NCI-H1694 treated with DMSO at 0.1 percent for 48 hours (cell line): ENCODE measurements around the gene FAM20C.
"Not testable (repeated sequence)": the region's sequence is repeated elsewhere in the genome, so short reads cannot be mapped to it uniquely, and the experiment has no call there.

Experiments
- DNase-seq: peaks from one replicate; lab custom pipeline; 2025; lab: John Stamatoyannopoulos, UW

The FAM20C gene

DNA sequence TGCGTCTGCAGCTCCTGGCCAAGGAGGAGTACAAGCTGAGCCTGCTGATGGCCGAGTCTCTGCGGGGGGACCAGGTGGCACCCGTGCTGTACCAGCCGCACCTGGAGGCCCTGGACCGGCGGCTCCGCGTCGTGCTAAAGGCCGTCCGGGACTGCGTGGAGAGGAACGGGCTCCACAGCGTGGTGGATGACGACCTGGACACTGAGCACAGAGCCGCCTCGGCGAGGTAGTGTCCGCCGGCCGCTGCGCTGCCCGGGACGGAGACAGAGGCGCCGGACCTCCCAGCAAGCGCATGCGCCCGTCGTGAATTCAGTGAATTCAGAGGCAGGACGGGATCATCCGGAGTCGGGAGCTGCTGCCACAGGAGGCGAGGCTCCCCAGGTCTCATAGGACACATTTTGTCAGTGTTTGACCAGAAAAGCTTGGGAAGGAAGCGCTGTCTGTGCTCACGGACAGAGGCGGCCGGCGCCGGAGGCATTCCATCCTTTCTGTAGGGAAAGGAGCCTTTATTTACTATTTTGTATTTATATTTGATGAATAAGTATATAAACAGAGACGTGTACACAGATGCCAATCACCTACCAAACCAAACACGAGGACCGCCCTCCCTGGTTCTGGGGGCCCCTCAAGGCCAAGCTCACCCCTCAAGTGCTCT lies 67.5 kb downstream of the FAM20C start:
- DNase-seq = no peak

DNA sequence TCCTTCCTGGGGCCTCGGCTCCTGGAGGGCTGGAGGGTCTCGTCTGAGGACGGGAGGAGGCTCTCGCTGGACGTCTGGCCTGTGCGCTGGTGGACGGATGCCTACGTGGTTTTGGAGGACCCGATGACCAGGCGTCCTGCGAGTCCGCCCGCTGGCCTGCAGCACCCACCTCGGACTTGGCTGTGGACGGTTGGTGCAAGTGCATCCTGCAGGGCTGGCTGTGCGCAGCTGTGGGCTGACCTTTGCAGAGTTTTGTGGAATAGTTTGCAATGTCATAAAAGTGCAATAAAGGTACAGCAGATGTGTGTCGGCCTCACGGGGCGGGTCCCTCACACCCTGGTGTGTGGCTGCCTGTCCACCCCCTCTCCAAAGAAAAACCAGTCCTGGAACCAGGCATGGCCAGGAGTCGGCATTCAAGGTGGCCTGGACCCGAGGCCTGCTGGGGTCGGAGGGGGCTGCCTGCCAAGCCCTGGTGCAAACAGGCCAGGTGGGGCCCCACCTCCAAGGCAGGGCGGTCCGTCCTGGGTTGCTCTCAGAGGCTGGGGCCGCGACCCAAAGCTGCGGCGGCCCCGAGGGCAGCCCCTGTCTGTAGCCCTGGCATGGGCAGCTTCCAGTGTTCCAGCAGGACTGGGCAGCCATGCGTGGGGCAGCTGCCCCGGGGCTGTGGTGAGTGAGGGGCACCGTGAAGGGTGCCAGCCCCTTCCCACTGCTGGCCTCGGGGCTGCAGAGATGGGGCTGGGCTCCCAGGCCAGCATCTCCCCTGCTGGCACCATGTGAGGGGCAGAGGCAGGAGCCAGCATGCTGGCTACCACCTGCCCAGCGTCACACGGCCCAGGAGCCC lies 68.3 kb downstream of the FAM20C start:
- no peak for DNase-seq

DNA sequence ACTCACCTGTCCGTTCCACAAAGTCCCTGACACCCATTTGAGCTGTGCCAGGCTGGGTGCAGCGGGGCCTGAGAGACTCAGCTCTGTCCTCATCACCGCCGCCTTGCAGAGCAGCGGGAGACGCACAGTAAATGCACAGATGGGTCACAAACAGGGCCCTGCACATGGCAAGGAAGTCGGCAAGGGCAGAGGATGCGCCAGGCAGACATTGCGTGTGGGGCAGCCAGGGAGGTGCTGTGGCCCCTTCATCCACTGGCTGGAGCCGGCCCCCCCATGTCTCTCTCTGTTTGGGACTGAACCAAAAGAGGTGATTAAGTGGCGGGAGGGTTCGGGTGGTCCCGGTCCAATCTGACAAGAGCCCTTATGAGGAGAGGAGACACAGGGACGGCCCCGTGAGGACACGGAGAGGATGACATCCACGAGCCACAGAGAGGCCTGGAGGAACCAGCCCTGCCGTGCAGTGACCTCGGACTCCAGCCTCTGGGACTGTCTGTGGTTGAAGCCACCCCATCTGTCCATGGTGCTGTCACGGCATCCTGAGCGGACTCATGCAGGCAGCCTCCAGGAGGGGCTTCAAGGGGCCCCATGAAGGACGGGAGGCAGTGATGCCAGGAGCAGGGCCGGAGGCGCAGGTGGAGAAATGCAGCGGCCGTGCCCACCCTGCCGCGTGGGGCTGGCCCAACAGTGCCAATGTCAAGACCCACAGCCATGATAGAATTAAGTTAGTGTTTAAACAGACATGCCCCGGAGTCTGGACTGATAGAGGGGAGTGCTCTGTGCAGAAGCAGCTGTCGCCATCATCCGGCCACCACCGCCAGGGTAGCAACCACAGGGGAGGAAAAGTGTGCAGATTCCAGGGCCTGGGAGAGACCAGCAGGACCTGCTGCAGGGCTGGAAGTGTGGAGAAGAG lies 69.2 kb downstream of the FAM20C start:
- no peak for DNase-seq

DNA sequence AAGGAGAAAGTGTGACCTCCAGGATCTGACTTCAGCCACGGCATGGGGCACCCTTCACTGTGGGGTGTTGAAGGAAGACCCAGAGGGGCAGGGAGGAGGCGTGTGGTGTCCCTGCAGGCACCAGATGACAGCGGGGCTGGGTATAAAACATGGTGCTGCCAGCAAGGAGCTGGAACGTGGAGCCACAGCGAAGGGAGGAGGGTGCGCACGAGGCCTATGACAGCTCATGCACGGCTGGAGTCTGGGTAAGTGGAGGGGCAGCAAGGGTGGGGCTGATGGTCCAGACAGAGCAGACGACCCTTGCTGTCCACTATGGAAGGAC lies 69.8 kb downstream of the FAM20C start:
- DNase-seq = no peak

DNA sequence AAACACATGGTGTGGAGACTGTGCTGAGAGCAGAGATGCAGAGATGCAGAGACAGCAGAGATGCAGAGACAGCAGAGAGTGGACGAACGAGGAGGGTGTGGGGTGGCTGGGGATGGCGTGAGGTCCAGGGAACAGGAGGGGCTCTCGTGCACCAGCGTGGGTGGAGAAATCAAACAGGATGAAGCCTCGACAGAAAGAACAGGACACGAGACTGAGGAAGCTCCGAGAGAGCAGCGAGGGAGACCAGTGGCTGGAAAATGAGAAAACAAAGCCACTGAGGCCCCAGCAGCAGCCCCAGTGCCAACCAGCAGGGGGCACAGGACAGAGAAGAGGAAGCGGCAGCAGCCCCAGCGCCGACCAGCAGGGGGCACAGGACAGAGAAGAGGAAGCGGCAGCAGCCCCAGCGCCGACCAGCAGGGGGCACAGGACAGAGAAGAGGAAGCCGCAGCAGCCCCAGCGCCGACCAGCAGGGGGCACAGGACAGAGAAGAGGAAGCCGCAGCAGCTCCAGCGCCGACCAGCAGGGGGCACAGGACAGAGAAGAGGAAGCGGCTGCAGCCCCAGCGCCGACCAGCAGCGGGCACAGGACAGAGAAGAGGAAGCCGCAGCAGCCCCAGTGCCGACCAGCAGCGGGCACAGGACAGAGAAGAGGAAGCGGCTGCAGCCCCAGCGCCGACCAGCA lies 70.4 kb downstream of the FAM20C start:
- DNase-seq = not testable (repeated sequence)

DNA sequence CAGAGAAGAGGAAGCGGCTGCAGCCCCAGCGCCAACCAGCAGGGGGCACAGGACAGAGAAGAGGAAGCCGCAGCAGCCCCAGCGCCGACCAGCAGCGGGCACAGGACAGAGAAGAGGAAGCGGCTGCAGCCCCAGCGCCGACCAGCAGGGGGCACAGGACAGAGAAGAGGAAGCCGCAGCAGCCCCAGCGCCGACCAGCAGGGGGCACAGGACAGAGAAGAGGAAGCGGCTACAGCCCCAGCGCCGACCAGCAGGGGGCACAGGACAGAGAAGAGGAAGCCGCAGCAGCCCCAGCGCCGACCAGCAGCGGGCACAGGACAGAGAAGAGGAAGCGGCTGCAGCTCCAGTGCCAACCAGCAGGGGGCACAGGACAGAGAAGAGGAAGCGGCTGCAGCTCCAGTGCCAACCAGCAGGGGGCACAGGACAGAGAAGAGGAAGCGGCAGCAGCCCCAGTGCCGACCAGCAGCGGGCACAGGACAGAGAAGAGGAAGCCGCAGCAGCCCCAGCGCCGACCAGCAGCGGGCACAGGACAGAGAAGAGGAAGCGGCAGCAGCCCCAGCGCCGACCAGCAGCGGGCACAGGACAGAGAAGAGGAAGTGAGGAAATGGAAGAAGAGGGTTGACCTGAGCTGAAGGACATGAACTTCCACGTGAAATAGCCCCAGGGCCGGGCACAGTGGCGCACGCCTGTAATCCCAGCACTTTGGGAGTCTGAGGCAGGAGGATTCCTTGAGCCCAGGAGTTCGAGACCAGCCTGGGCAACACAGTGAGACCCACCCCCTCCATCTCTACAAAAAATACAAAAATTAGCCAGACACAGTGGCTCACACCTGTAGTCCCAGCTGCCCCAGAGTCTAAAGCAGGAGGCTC lies 71.3 kb downstream of the FAM20C start:
- not testable (repeated sequence) for DNase-seq

DNA sequence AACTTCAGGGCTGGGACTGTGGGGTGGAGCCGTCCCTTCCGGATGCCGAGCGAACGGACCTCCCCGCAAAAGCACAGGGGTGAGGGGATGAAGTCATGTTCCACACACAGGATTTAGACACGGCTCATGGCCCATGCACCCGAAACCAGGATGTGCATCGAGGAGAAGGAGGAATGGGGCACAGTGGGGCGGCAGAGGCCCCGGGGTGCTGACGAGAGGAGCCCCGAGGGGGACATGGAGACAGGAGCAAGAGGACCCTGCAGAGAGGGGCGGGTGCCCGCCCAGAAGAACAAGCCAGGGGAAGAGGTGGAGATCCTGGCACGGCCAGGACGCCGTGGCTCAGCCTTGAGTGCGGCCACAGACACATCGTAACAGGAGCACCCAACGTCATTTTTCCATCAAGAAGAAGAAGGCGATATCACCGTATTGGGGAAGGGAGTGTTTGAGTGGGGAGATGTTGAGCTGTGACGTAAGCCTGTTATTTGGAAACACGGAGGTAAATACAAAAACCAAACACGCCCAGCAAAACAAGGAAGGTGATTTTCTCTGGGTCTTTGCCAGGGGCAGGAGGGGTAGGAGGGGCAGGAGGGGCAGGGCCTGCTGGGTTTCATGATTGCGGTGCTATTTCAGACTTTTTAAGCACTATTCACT lies 72.3 kb downstream of the FAM20C start:
- DNase-seq = no peak

DNA sequence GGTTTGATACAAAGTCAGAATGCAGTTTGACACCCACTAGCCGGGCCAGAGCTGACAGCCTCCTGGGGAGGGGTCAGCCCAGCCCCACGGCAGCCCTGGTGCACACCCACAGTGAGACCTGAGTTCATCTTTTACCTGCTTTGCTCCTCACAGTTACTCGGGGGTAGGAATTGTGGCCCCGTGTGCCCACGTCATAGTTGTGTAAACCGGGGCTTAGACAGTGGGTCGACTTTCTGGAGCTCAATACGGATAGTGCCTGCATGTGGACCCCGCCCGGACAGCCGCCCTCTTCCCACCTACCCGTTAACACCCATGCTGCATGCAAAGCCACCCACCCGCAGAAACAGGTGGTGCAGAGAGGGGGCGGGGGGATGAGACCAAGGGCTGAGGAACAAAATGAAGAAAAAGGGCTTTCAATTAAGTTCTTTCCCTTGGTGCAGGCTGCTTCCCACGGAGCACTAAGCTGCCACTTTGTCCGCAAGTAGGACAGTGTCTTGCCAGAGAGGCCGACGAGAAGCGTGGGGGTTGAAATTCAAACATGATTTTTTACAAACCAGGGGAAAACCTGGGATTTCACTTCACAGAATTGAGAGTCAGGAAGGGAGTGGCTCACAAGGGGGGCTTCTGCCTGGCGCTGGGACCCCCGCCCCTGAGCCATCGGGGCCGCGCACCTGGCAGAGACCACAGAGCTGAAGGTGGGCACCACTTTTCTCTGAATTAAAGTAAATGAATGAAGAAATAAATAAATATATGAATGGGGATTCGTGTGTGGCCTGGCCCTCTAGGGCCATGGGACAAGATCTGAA lies 73.0 kb downstream of the FAM20C start:
- DNase-seq = no peak

DNA sequence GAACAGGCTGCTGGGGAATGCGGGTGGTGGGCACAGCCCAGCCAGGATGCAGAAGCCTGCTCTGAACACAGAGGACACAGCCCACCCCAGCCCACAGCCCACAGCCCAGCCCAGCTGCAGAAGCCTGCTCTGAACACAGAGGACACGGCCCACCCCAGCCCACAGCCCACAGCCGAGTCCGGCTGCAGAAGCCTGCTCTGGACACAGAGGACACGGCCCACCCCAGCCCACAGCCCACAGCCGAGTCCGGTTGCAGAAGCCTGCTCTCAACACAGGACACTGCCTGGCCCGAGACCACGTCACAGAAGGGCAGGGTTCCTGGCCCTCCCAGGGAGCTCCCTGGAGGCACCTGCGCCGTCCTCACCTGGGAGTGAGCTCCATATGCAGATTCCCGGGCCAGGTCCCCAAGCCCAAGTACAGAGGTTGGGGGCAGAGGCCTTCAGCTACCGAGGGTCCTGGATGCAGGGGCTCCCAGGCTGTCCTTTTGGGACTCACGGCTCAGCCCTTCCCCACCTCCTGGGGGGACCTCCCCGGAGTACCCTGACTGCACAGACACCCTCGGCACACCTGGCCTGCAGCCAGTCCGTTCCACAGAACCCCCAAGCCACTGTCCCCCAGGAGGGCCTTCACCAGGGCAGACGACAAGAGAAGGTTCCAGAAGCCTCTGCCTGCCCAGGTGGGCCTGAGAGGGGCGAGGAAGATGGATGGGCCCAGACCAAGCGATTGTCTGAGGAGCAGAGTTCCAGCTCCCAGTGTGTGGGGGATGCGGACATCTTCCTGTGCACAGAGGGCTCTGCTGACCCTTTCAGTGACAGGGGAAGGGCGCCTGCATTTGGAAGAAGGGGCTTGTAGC lies 73.9 kb downstream of the FAM20C start:
- no peak for DNase-seq

DNA sequence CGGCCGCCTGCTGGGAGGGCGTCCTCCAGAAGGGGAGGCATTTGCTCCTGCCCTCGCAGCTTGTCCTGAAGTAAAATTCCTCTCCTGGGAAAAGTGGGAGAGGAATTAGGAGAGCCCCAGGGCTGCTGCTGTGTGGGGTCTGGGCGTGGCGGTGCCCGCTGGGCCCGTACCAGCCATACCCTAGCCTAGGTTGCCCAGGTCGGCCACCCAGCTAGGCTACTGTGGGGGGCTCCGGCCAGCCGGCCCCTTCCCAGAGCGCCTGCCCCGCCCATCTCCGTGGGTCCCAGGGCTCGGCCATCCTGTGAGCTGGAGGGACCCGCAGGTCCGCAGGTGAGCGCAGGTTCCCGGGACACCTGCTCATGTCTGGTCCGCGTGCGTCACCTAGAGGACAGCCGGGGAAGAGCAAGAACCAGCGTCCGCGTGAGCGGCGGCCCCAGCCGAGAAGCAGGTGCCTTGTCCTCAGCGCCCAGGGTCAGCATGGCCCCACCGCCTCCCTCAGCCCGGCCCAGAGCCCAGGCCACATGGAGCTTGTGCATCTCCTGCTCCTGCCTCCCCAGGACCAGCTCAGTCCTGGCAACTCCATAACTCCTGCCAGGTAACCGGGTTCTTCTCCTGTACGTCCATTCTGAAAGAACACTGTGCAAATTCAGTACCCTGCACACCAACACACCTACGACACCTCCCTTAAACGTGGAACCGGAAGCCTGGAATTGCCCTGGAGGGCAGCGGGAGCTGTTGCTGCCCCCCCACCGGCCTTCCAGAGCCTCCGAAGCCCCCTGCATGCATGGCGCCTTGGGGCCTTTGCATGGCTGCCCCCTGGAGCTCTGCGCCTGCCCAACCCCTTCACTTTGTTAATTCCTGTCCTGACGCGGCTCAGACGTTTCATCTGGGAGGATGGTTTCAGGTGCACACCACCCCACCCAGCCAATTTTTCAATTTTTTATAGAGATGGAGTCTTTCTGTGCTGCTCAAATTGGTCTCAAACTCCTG lies 74.8 kb downstream of the FAM20C start:
- DNase-seq = no peak

DNA sequence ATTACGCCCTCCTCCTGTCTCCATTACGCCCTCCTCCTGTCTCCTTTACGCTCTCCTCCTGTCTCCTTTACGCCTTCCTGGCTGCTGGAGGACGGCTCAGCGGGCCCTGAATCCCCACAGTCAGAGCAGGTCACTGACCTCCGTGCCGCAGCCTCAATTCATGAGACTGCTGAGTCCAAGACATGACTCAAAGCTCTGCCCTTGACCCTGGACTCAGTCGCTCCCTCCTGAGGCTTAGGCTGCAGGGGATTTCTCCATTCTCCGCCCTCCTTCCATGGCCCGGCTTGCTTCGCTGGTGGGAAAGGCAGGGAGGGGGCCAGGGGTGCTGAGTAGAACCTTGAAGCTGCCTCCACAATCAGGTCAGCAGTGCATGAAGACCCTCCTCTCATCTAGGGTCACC lies 76.6 kb downstream of the FAM20C start:
- no peak for DNase-seq

DNA sequence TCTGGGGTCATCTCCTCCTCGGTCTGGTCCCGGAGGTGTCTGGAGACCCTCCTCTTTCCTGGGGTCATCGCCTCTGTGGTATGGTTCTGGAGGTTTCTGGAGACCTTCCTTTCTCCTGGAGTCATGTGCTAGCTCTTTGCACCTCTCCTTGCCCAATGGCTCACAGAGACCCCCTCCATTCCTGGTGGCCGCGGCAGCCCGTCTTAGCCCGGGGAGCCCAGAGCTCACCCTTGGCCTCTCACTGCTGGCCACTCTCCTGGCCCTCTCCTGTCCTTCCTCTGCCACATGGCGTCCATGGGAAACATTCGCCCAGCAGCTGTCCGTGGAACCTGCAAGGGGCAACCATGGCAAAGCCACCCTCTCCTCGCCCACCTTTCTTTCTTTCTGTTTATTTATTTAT lies 77.3 kb downstream of the FAM20C start:
- no peak for DNase-seq

DNA sequence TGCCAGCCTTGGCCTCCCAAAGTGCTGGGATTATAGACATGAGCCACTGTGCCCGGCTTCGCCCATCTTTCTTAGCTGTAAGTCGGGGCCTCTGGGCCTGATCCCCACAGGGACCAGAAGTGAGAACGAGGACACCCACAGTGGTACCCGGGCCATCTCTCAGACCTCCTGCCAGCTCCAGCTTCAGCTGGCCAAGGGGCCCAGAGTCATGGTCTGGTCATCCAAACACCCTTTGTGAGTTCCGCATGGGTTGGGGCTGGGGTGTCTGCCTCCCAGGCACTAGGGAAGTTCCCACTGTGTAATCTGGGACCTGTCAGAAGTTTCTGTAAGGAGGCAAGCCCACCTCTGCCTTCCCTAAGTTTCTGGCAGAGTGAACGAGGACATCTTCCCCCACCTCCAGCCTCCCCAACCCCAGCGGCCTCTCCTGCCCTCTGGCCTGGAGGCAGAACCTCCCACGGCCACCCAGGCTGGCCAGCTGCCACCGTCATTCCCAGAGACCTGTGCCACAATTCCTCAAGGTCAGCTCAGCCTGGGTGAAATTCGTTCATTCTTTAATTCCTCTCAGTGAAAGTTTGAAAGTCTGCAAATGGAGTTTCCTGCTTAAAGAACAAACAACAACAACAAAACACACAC lies 78.1 kb downstream of the FAM20C start:
- DNase-seq = no peak

DNA sequence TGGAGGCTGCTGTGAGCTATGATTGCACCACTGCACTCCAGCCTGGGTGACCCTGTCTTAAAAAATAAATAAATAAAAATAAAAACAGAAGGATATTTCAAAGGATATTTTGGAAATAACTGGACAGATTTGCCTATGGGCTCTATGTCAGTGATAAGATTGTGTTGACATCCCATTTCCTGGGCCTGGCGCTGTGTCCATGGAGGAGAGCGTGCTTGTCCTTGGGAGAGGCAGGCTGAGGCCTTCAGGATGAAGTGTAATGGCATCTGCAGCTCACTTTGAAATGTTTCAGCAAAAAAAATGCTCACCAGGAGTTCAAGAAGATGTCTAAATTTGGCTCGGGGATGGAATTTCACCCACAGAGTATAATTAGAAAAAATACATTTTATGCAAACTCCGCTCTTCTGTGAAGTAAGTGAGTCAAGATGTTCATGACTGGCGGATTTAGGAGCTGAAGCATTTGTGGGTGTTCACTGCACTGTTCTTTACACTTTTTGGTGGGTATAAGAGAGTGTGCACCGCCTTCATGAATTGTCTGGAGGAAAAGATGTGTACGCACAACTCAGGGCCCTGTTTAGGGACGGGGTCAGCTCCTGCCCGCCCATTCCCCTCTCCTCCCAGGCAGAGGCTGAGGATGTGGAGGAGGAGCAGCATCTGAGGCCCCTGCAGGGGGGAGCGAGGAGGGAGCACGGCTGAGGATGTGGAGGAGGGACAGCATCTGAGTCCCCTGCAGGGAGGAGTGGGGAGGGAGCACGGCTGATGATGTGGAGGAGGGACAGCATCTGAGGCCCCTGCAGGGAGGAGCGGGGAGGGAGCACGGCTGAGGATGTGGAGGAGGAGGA lies 79.1 kb downstream of the FAM20C start:
- no peak for DNase-seq

DNA sequence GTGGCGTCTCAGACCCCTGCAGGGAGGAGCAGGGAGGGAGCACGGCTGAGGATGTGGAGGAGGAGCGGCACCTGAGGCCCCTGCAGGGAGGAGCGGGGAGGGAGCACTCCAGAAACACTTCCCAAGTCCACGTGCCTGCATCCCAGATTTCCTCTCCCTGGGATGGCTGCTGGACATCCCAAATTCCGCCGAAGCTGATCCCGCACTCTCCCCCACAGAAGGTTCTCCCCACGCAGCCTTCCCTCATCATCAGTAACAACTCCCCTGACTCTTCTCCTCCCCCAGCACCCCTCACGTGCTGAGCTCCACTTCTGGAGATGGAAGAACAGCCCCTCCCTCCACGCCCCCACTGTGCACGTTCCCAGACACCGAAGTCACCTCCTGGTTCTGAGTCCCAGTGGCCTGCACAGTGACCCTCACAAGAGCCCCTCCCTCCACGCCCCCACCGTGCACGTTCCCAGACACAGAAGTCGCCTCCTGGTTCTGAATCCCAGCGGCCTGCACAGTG lies 79.8 kb downstream of the FAM20C start:
- no peak for DNase-seq

DNA sequence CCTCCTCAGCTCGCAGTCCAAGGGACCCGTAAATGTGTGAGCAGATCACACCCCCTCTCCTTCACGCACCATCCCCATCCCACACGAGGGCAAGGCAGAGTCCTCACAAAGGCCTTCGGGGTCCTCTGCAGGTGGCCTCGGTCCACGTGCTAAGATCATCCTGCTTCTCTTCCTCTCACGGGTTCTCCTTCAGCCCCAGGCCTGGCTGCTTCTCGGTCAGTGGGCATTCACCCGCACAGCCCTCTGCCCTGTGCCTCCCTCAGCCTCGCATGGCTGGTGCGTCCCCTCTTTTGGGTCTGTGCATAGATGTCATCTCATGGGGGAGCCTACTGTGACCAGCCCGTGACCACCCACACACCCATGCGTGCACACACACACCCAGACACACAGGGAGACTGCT lies 80.3 kb downstream of the FAM20C start:
- no peak for DNase-seq
